NCI-H2029 (cell line): ENCODE measurements around the gene PSMD12.
"Not testable (repeated sequence)": the region's sequence is repeated elsewhere in the genome, so short reads cannot be mapped to it uniquely, and the experiment has no call there.

Experiments used
- DNase-seq: peaks from one replicate; lab custom pipeline; 2025; lab: John Stamatoyannopoulos, UW

The PSMD12 gene

GRCh38 chr17:67353929-67354574 is 12.3 kb downstream of the PSMD12 start:
- DNase-seq = no peak

GRCh38 chr17:67353161-67353560 is 13.2 kb downstream of the PSMD12 start:
- no peak for DNase-seq

GRCh38 chr17:67349420-67349819 is 17.0 kb downstream of the PSMD12 start:
- DNase-seq = no peak

GRCh38 chr17:67347826-67348225 is 18.6 kb downstream of the PSMD12 start:
- DNase-seq = no peak

- DNase-seq = no peak
Measured at GRCh38 chr17:67343237-67343636, 23.1 kb downstream of the PSMD12 start.

- not testable (repeated sequence) for DNase-seq
Measured at GRCh38 chr17:67338353-67338752, 28.0 kb downstream of the PSMD12 start.

GRCh38 chr17:67336859-67337258 is 29.5 kb downstream of the PSMD12 start:
- no peak for DNase-seq

GRCh38 chr17:67335245-67335835 is 31.0 kb downstream of the PSMD12 start:
- no peak for DNase-seq

GRCh38 chr17:67332162-67332508 is 34.2 kb downstream of the PSMD12 start:
- not testable (repeated sequence) for DNase-seq

GRCh38 chr17:67331381-67332161 is 34.8 kb downstream of the PSMD12 start:
- not testable (repeated sequence) for DNase-seq

GRCh38 chr17:67328026-67328425 is 38.4 kb downstream of the PSMD12 start:
- no peak for DNase-seq

- DNase-seq = not testable (repeated sequence)
Measured at GRCh38 chr17:67326959-67327745, 39.2 kb downstream of the PSMD12 start.

GRCh38 chr17:67326440-67326839 is 39.9 kb downstream of the PSMD12 start:
- no peak for DNase-seq

GRCh38 chr17:67324330-67324729 is 42.0 kb downstream of the PSMD12 start:
- DNase-seq = no peak

- DNase-seq = no peak
Measured at GRCh38 chr17:67323445-67323844, 42.9 kb downstream of the PSMD12 start.

- peak; percentile 31 for DNase-seq
Measured at GRCh38 chr17:67322042-67322787, 44.2 kb downstream of the PSMD12 start.

GRCh38 chr17:67321486-67321885 is 44.9 kb downstream of the PSMD12 start:
- DNase-seq = not testable (repeated sequence)

- DNase-seq = no peak
Measured at GRCh38 chr17:67316781-67317180, 49.6 kb downstream of the PSMD12 start.

GRCh38 chr17:67315865-67316264 is 50.5 kb downstream of the PSMD12 start:
- no peak for DNase-seq

- no peak for DNase-seq
Measured at GRCh38 chr17:67312265-67312664, 54.1 kb downstream of the PSMD12 start.

GRCh38 chr17:67311575-67311974 is 54.8 kb downstream of the PSMD12 start:
- no peak for DNase-seq

GRCh38 chr17:67310406-67310805 is 56.0 kb downstream of the PSMD12 start:
- no peak for DNase-seq
